ENCODE results near the gene TMEM63A. TPM values are rescaled to one million over a fixed set of nuclear protein-coding genes. Genes with fewer than 3 reads are reported as not detected.
A peak's percentile ranks its signal among the peaks of the same experiment; 100 is the strongest.
"Not testable (repeated sequence)": the region's sequence is repeated elsewhere in the genome, so short reads cannot be mapped to it uniquely, and the experiment has no call there.

Gene TMEM63A
- total RNA-seq, 1 experiment from 2014 or later: 31.4 TPM

- no peaks in the 10 kb centered on the region for H3K36me3 ChIP-seq (ENCODE audit: control insufficient read depth, insufficient read depth, low read length)
- in situ Hi-C loops (cut with HindIII; ENCODE audit: low pct_unique_long_range_greater_than_20kb, low sequenced_read_pairs) (no loop called here), intact Hi-C loops (cut with micrococcal nuclease; ENCODE audit: unreplicated experiment) (no loop called here)
- no peaks in the 10 kb centered on the region for H3K27me3 ChIP-seq (ENCODE audit: control insufficient read depth, insufficient read depth, low read length)
- H3K4me1 ChIP-seq (ENCODE audit: control insufficient read depth, insufficient read depth, low read length): peaks cover 36% of the 10 kb centered on the region
- H3K4me3 ChIP-seq (ENCODE audit: low read depth in 2 of 2, low read length in 2 of 2): peak within 1 kb of the TSS; percentile 62 to 68
- peak; percentile 97 for ATAC-seq
- TF ChIP-seq SIN3A (IDR thresholded peaks at IDR 0.05; ENCODE audit: borderline replicate concordance, insufficient read depth, low read depth, low read length) (peak; percentile 46; the same call in 1 of the 2 replicates), CTCF (IDR thresholded peaks at IDR 0.05) (no peak; the same call in 1 of the 2 replicates), POLR2AphosphoS5 (IDR thresholded peaks at IDR 0.05; ENCODE audit: low read depth, low read length) (peak; percentile 90; the same call in 1 of the 2 replicates)
- DNase-seq (ENCODE audit: low read depth, low spot score): peak; percentile 33
- ChIA-PET POLR2A (no interaction called here), CTCF (interaction anchor here (0.5 to 1.3 kb wide), 5 partner anchors 14 to 344 kb away, joined by 3 to 6 read pairs (median 3); partner anchors contain the start of gene SRP9)
- no TSS peak for BruUV-seq (replicated peaks)
- no peaks in the 10 kb centered on the region for H3K9me3 ChIP-seq (ENCODE audit: control insufficient read depth, insufficient read depth, low read depth, low read length)
- peak within 1 kb of the TSS; percentile 61 for H3K27ac ChIP-seq (ENCODE audit: low read length)
Measured at GRCh38 chr1:225809842-225810578, 72.2 kb downstream of the TMEM63A start, which contains the start of gene EPHX1. Gene EPHX1, plus strand, starts transcription at chr1:225810124. Its CDS starts 18,606 bp downstream, at chr1:225828730.

- in situ Hi-C loops (cut with HindIII; ENCODE audit: low pct_unique_long_range_greater_than_20kb, low sequenced_read_pairs) (no loop called here), intact Hi-C loops (cut with micrococcal nuclease; ENCODE audit: unreplicated experiment) (no loop called here)
- TF ChIP-seq POLR2AphosphoS5 (IDR thresholded peaks at IDR 0.05; ENCODE audit: low read depth, low read length) (no peak), REST (IDR thresholded peaks at IDR 0.05; ENCODE audit: insufficient read depth in 1 of 2, low read depth in 2 of 2, low read length in 1 of 2) (no peak), CTCF (IDR thresholded peaks at IDR 0.05) (no peak), TCF7L2 (IDR thresholded peaks at IDR 0.05; ENCODE audit: low read depth, low read length) (no peak), SIN3A (IDR thresholded peaks at IDR 0.05; ENCODE audit: borderline replicate concordance, insufficient read depth, low read depth, low read length) (no peak)
- Histone ChIP-seq H3K36me3 (ENCODE audit: control insufficient read depth, insufficient read depth, low read length) (no peaks in the 10 kb centered on the region), H3K4me3 (ENCODE audit: low read depth in 2 of 2, low read length in 2 of 2) (no peak overlapping the region), H3K9me3 (ENCODE audit: control insufficient read depth, insufficient read depth, low read depth, low read length) (no peaks in the 10 kb centered on the region), H3K27me3 (ENCODE audit: control insufficient read depth, insufficient read depth, low read length) (no peaks in the 10 kb centered on the region), H3K27ac (ENCODE audit: low read length) (no peak overlapping the region), H3K4me1 (ENCODE audit: control insufficient read depth, insufficient read depth, low read length) (peaks cover 27% of the 10 kb centered on the region)
- BruUV-seq (replicated peaks): no TSS peak
- DNase-seq (ENCODE audit: low read depth, low spot score): no peak
- ATAC-seq: no peak
- ChIA-PET CTCF (no interaction called here), POLR2A (no interaction called here)
Measured at GRCh38 chr1:225808136-225808535, 74.0 kb downstream of the TMEM63A start.

- ATAC-seq; H3K9me3 ChIP-seq (ENCODE audit: control insufficient read depth, insufficient read depth, low read depth, low read length); H3K27me3 ChIP-seq (ENCODE audit: control insufficient read depth, insufficient read depth, low read length); CTCF ChIA-PET; DNase-seq (ENCODE audit: low read depth, low spot score); POLR2A ChIA-PET; intact Hi-C loops (cut with micrococcal nuclease; ENCODE audit: unreplicated experiment); in situ Hi-C loops (cut with HindIII; ENCODE audit: low pct_unique_long_range_greater_than_20kb, low sequenced_read_pairs); H3K27ac ChIP-seq (ENCODE audit: low read length); H3K36me3 ChIP-seq (ENCODE audit: control insufficient read depth, insufficient read depth, low read length); H3K4me3 ChIP-seq (ENCODE audit: low read depth in 2 of 2, low read length in 2 of 2); BruUV-seq (replicated peaks): not testable (repeated sequence)
- peaks cover 14% of the 10 kb centered on the region for H3K4me1 ChIP-seq (ENCODE audit: control insufficient read depth, insufficient read depth, low read length)
Measured at GRCh38 chr1:225806736-225807135, 75.4 kb downstream of the TMEM63A start.

Data from Panc1 (cell line).